HepG2 (cell line): ENCODE measurements around the gene VAV2. TPM values are rescaled to one million over a fixed set of nuclear protein-coding genes. Genes with fewer than 3 reads are reported as not detected.

ENCODE experiments used
- ATAC-seq: fragments of 200-7000 bp; cut with Tn5 transposase; 3 replicates; pipeline ENCODE4 v1.9.1; 2020; ENCODE audit warnings: mild to moderate bottlenecking, moderate library complexity
- BruUV-seq: library from RNA; stranded (reverse); fragments of 400-500 nt; replicated peaks from 2 replicates; lab custom pipeline; 2021; lab: Mats Ljungman, UMichigan
- CTCF ChIA-PET: fragments of 300-600 bp; formaldehyde crosslinking; extraction: SDS; loops from one replicate; lab custom pipeline; 2021; ENCODE audit warnings: low total read pairs, inconsistent platforms, low intra/inter-chr PET ratio; lab: Yijun Ruan, JAX
- POLR2A ChIA-PET: fragments of 350-600 bp; sonication (Branson Sonifier 250); formaldehyde crosslinking; loops from one replicate; lab custom pipeline; 2020; ENCODE audit warnings: antibody characterized with exemption, inconsistent platforms; lab: Yijun Ruan, JAX
- DNase-seq: peaks from one replicate; pipeline ENCODE4 v3.0.0-alpha.2; 2015; ENCODE audit warnings: low spot score
- FAIRE-seq: peaks from 3 replicates; lab custom pipeline; 2011; peaks lifted over from hg19 to GRCh38; lab: Jason Lieb, UNC
- H2AFZ ChIP-seq: one replicate; pipeline ENCODE4 v1.6.1; 2011; ENCODE audit warnings: low read length, inconsistent platforms
- H3K27ac ChIP-seq: fragments of 300-600 bp; 3 replicates; pipeline ENCODE4 v1.8.0; 2011; ENCODE audit warnings: mixed run types, mild to moderate bottlenecking, mixed read lengths, low read length, inconsistent platforms; ENCODE audit not compliant: insufficient read depth; ENCODE audit errors: extremely low read length
- H3K27me3 ChIP-seq, 2 experiments: fragments of 200-600 bp in 1 of 2; 2 replicates in 1 of 2; 3 replicates in 1 of 2; pipeline versions ENCODE4 v1.6.0 to v1.8.0; 2011; ENCODE audit warnings: low read length in 2 of 2, mild to moderate bottlenecking in 2 of 2, moderate library complexity in 2 of 2, inconsistent platforms in 1 of 2; ENCODE audit not compliant: insufficient read depth in 2 of 2, control insufficient read depth in 1 of 2
- H3K36me3 ChIP-seq, 2 experiments: fragments of 200-600 bp in 1 of 2; replicated peaks in 1 of 2; 2 replicates in 1 of 2; 3 replicates in 1 of 2; pipeline versions ENCODE4 v1.5.1 to v1.8.0; 2011; ENCODE audit warnings: low read length in 2 of 2, inconsistent platforms in 1 of 2; ENCODE audit not compliant: insufficient read depth in 2 of 2, control insufficient read depth in 1 of 2
- H3K4me1 ChIP-seq: 2 replicates; pipeline ENCODE4 v1.5.1; 2012; ENCODE audit warnings: low read length, inconsistent platforms; ENCODE audit not compliant: insufficient read depth
- H3K4me2 ChIP-seq: 2 replicates; pipeline ENCODE4 v1.6.0; 2011; ENCODE audit warnings: low read depth, low read length, inconsistent platforms
- H3K4me3 ChIP-seq, 3 experiments: fragments of 200-600 bp in 1 of 3; sonication (generic), shearing (Covaris generic) in 1 of 3; replicated peaks in 1 of 3; 2 replicates each; pipeline ENCODE4 v1.5.1; 2011 to 2016; ENCODE audit warnings: low read length in 3 of 3, inconsistent platforms in 2 of 3, low read depth in 2 of 3, mild to moderate bottlenecking in 2 of 3, control low read depth in 1 of 3, mixed read lengths in 1 of 3; ENCODE audit not compliant: insufficient read depth in 1 of 3
- H3K79me2 ChIP-seq: one replicate; pipeline ENCODE4 v1.6.1; 2011; ENCODE audit warnings: low read length, inconsistent platforms; ENCODE audit not compliant: insufficient read depth
- H3K9ac ChIP-seq: 2 replicates; pipeline ENCODE4 v1.6.0; 2011; ENCODE audit warnings: mild to moderate bottlenecking, low read depth, low read length, inconsistent platforms; ENCODE audit not compliant: insufficient read depth
- H3K9me3 ChIP-seq: 2 replicates; pipeline ENCODE4 v1.5.1; 2012; ENCODE audit warnings: mild to moderate bottlenecking, low read length
- H4K20me1 ChIP-seq: 2 replicates; pipeline ENCODE4 v1.6.0; 2011; ENCODE audit warnings: inconsistent platforms, mild to moderate bottlenecking, low read length, moderate library complexity; ENCODE audit not compliant: insufficient read depth
- FOXO4 ChIP-seq: sonication (generic); formaldehyde crosslinking; conservative IDR thresholded peaks from 2 replicates; pipeline ENCODE4 v1.8.1; 2023; ENCODE audit warnings: missing genetic modification reagents
- GMEB1 ChIP-seq: sonication (generic); formaldehyde crosslinking; IDR thresholded peaks from 2 replicates; pipeline ENCODE4 v1.5.1; 2020; ENCODE audit warnings: missing genetic modification reagents, mild to moderate bottlenecking, borderline replicate concordance
- HDAC1 ChIP-seq: sonication (generic); formaldehyde crosslinking; IDR thresholded peaks from 2 replicates; pipeline ENCODE4 v1.5.1; 2020; ENCODE audit warnings: mild to moderate bottlenecking, missing genetic modification reagents
- KDM5B ChIP-seq: sonication (generic); formaldehyde crosslinking; IDR thresholded peaks from 2 replicates; pipeline ENCODE4 v1.4.0; 2020; ENCODE audit warnings: missing genetic modification reagents, mild to moderate bottlenecking, borderline replicate concordance
- NFAT5 ChIP-seq: sonication (generic); formaldehyde crosslinking; IDR thresholded peaks from 2 replicates; pipeline ENCODE4 v1.4.0; 2020; ENCODE audit warnings: missing genetic modification reagents
- NFYB ChIP-seq: sonication (generic); formaldehyde crosslinking; IDR thresholded peaks from 2 replicates; pipeline ENCODE4 v1.4.0; 2020; ENCODE audit warnings: missing genetic modification reagents
- PITX1 ChIP-seq: sonication (generic); formaldehyde crosslinking; IDR thresholded peaks from 2 replicates; pipeline ENCODE4 v1.5.1; 2020; ENCODE audit warnings: mild to moderate bottlenecking, missing genetic modification reagents
- POLR2G ChIP-seq: fragments of 200-400 bp; formaldehyde crosslinking; IDR thresholded peaks from 2 replicates; pipeline ENCODE4 v1.6.1; 2018; ENCODE audit warnings: mild to moderate bottlenecking, low read depth, low read length, moderate library complexity
- TP53 ChIP-seq: sonication (generic); formaldehyde crosslinking; conservative IDR thresholded peaks from 2 replicates; pipeline ENCODE4 v1.4.0; 2020; ENCODE audit warnings: missing genetic modification reagents
- ZBTB2 ChIP-seq: sonication (generic); formaldehyde crosslinking; IDR thresholded peaks from 2 replicates; pipeline ENCODE4 v1.8.0; 2022; ENCODE audit warnings: low read depth, missing genetic modification reagents
- ZNF264 ChIP-seq: sonication (generic); formaldehyde crosslinking; IDR thresholded peaks from 2 replicates; pipeline ENCODE4 v1.4.0; 2020; ENCODE audit warnings: missing genetic modification reagents
- ZNF317 ChIP-seq: sonication (generic); formaldehyde crosslinking; IDR thresholded peaks from 2 replicates; pipeline ENCODE4 v1.5.0; 2020; ENCODE audit warnings: mild to moderate bottlenecking, missing genetic modification reagents
- ZNF33B ChIP-seq: sonication (generic); formaldehyde crosslinking; IDR thresholded peaks from 2 replicates; pipeline ENCODE4 v1.5.1; 2020; ENCODE audit warnings: mild to moderate bottlenecking, missing genetic modification reagents
- ZNF75D ChIP-seq: sonication (generic); formaldehyde crosslinking; IDR thresholded peaks from 2 replicates; pipeline ENCODE4 v1.8.1; 2023; ENCODE audit warnings: missing genetic modification reagents, mild to moderate bottlenecking, borderline replicate concordance
- WGBS: methylation state at CpG from one replicate; pipeline ENCODE4 v1.1.6; 2017; ENCODE audit warnings: low lambda C conversion rate; 5-methylcytosine and 5-hydroxymethylcytosine counted together
- in situ Hi-C: cut with HindIII; loops from 2 replicates; pipeline ENCODE4 v1.10.0; 2017; ENCODE audit warnings: low pct_unique_long_range_greater_than_20kb; ENCODE audit not compliant: extremely low pct_ligation_motif_present
- intact Hi-C: fragments of 100-400 bp; cut with micrococcal nuclease; formaldehyde crosslinking; loops from one replicate; pipeline ENCODE4 v1.10.0; 2022; ENCODE audit not compliant: unreplicated experiment
- polyA plus RNA-seq, 8 experiments: library from polyadenylated mRNA; depleted of rRNA in 3 of 8; stranded (reverse) in 7 of 8; unstranded in 1 of 8; fragments of >200 nt; fragmentation: Illumina TruSeq in 4 of 8; extraction: Trizol in 4 of 8; gene quantifications; 2 replicates each; pipeline versions ENCODE4 v1.2.1 to v1.2.3, GENCODE V29; 2011 to 2016; ENCODE audit warnings: low read depth in 4 of 8, missing spikeins in 1 of 8, mixed read lengths in 1 of 8; ENCODE audit not compliant: insufficient read depth in 1 of 8
- total RNA-seq, 5 experiments: library from RNA; depleted of rRNA; stranded (reverse); fragments of >200 nt; fragmentation: Illumina TruSeq; extraction: Trizol; gene quantifications; 2 replicates each; pipeline ENCODE4 v1.2.3, GENCODE V29; 2016; ENCODE audit warnings: low read depth in 1 of 5
- TF ChIP-seq, protein P1 (sequence below): sonication (generic); formaldehyde crosslinking; IDR thresholded peaks from 2 replicates; pipeline ENCODE4 v1.5.0; 2020; ENCODE audit warnings: mild to moderate bottlenecking, low read depth, missing genetic modification reagents, borderline replicate concordance

Gene VAV2
- total and polyA plus RNA-seq, 2 of the 13 experiments (the other 11 are each of a cell fraction or from before 2014, with no cell fraction given): 22.5 to 22.9 TPM

DNA sequence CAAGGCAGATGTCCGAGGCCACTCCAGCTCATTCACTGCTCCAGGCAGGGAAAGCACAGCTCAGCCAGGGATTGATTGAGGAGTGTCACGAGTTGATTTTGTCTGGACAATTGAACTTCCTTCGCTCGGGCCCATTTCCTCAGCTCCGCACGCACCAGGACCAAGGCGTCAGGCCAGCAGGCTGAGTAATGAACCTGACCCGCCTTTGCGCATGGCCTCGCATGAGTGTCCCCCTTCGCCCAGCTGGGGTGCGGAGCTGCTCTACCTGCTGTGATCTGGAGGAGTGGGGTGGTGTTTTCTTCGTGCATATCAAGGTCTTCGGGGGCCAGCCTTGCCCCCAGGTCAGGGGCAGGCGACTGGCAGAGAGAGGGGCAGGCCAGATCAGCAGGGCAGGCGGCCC, 44.0 kb downstream of the VAV2 start:
- in situ Hi-C loops: no loop called here
- ATAC-seq (no peak), FAIRE-seq (no peak)
- TF ChIP-seq PITX1 (no peak), ZNF317 (CRISPR knock-in tag) (no peak), FOXO4 (CRISPR knock-in tag) (no peak), ZNF33B (CRISPR knock-in tag) (no peak), ZBTB2 (CRISPR knock-in tag) (no peak), ZNF75D (CRISPR knock-in tag) (no peak), POLR2G (no peak), NFAT5 (no peak), GMEB1 (CRISPR knock-in tag) (no peak), HDAC1 (no peak), ZNF264 (CRISPR knock-in tag) (no peak), TP53 (CRISPR knock-in tag) (no peak), NFYB (no peak), KDM5B (CRISPR knock-in tag) (no peak)
- TF ChIP-seq, protein P1, sequence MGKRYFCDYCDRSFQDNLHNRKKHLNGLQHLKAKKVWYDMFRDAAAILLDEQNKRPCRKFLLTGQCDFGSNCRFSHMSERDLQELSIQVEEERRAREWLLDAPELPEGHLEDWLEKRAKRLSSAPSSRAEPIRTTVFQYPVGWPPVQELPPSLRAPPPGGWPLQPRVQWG: no peak

More for the DNA sequence above, 44.0 kb downstream of the VAV2 start:
- DNase-seq: no peak
- H3K36me3 ChIP-seq: peaks cover 6 to 29% of the 10 kb centered on the region in 2 experiments; a peak in 3 of 5 replicates
- H2AFZ ChIP-seq: no peak overlapping the region
- WGBS: 95% methylated on average over 14 of the region's 16 CpGs
- no peak overlapping the region for H3K4me2 ChIP-seq
- H3K9ac ChIP-seq: no peak overlapping the region
- ChIA-PET POLR2A (no interaction called here), CTCF (no interaction called here)
- peaks cover 31% of the 10 kb centered on the region; the same call in 1 of the 2 replicates for H4K20me1 ChIP-seq
- no peaks in the 10 kb centered on the region for H3K27me3 ChIP-seq
- no peaks in the 10 kb centered on the region for H3K9me3 ChIP-seq
- H3K4me1 ChIP-seq: no peaks in the 10 kb centered on the region
- no peak overlapping the region for H3K4me3 ChIP-seq
- peaks cover 81% of the 10 kb centered on the region for H3K79me2 ChIP-seq
- intact Hi-C loops: no loop called here
- no TSS peak for BruUV-seq
- no peak overlapping the region for H3K27ac ChIP-seq
